OCI-LY7 (cell line): ENCODE data around the gene PSAP. TPM values are rescaled to one million over a fixed set of nuclear protein-coding genes. Genes with fewer than 3 reads are reported as not detected.

Experiments
- BruUV-seq: library from RNA; stranded (reverse); fragments of 400-500 nt; replicated peaks from 2 replicates; lab custom pipeline; 2021; lab: Mats Ljungman, UMichigan
- CTCF ChIA-PET: fragments of 300-600 bp; sonication (Branson Sonifier 250); formaldehyde crosslinking; loops from one replicate; lab custom pipeline; 2022; ENCODE audit warnings: antibody characterized with exemption; ENCODE audit not compliant: unreplicated experiment; lab: Charles Lee
- POLR2A ChIA-PET: fragments of 300-600 bp; sonication (Branson Sonifier 250); formaldehyde crosslinking; loops from one replicate; lab custom pipeline; 2022; ENCODE audit warnings: antibody characterized with exemption; lab: Charles Lee
- DNase-seq: peaks from one replicate; pipeline ENCODE4 v3.0.0-alpha.2; 2015; ENCODE audit warnings: low spot score
- H2AFZ ChIP-seq: fragments of 200-600 bp; sonication (generic), shearing (Covaris generic); 2 replicates; pipeline ENCODE4 v1.6.1; 2014; ENCODE audit warnings: mild to moderate bottlenecking, antibody characterized with exemption, low read length, moderate library complexity
- H3K27ac ChIP-seq: fragments of 200-600 bp; sonication (generic); 2 replicates; pipeline ENCODE4 v1.5.1; 2014; ENCODE audit warnings: mixed run types, low read depth, mild to moderate bottlenecking, moderate library complexity, low read length, inconsistent platforms; ENCODE audit not compliant: poor library complexity, severe bottlenecking
- H3K36me3 ChIP-seq: fragments of 200-600 bp; sonication (generic); 2 replicates; pipeline ENCODE4 v1.6.1; 2014; ENCODE audit warnings: mild to moderate bottlenecking, antibody characterized with exemption, low read length, moderate library complexity, mixed read lengths; ENCODE audit not compliant: insufficient read depth
- H3K4me1 ChIP-seq: fragments of 200-600 bp; sonication (generic); 2 replicates; pipeline ENCODE4 v1.5.1; 2014; ENCODE audit warnings: mild to moderate bottlenecking, low read length; ENCODE audit not compliant: insufficient read depth, poor library complexity, severe bottlenecking
- H3K4me2 ChIP-seq: fragments of 200-600 bp; sonication (generic); 2 replicates; pipeline ENCODE4 v1.6.1; 2014; ENCODE audit warnings: mild to moderate bottlenecking, low read length
- H3K4me3 ChIP-seq: fragments of 200-600 bp; sonication (generic); 2 replicates; pipeline ENCODE4 v1.5.1; 2014; ENCODE audit warnings: mild to moderate bottlenecking, low read depth, low read length; ENCODE audit not compliant: poor library complexity, severe bottlenecking
- H3K79me2 ChIP-seq: fragments of 200-600 bp; sonication (generic); 2 replicates; pipeline ENCODE4 v1.6.1; 2016; ENCODE audit warnings: low read depth, mild to moderate bottlenecking, low read length, moderate library complexity, mixed read lengths; ENCODE audit not compliant: insufficient read depth
- H3K9me2 ChIP-seq: fragments of 200-600 bp; sonication (generic); 2 replicates; pipeline ENCODE4 v1.6.1; 2016; ENCODE audit warnings: mild to moderate bottlenecking, low read length, mixed read lengths; ENCODE audit not compliant: insufficient read depth
- H3K9me3 ChIP-seq: fragments of 200-600 bp; sonication (generic); 2 replicates; pipeline ENCODE4 v1.6.1; 2014; ENCODE audit warnings: mild to moderate bottlenecking, mixed run types, low read length, mixed read lengths
- H4K20me1 ChIP-seq: fragments of 200-600 bp; sonication (generic); 2 replicates; pipeline ENCODE4 v1.6.1; 2014; ENCODE audit warnings: mild to moderate bottlenecking, antibody characterized with exemption, low read length, moderate library complexity, mixed read lengths; ENCODE audit not compliant: insufficient read depth
- CTCF ChIP-seq: fragments of 200-600 bp; sonication (generic); conservative IDR thresholded peaks from 2 replicates; pipeline ENCODE4 v1.5.1; 2014; ENCODE audit warnings: mild to moderate bottlenecking, antibody characterized with exemption, low read length, moderate library complexity, mixed read lengths
- EZH2phosphoT487 ChIP-seq: fragments of 200-600 bp; sonication (generic); IDR thresholded peaks from 2 replicates; pipeline ENCODE4 v1.6.1; 2018; ENCODE audit warnings: low read depth, borderline replicate concordance, mild to moderate bottlenecking, mixed run types, antibody characterized with exemption, low read length, moderate library complexity, mixed read lengths
- intact Hi-C: fragments of 100-400 bp; cut with micrococcal nuclease; formaldehyde crosslinking; loops from one replicate; pipeline ENCODE4 v1.10.0; 2022; ENCODE audit not compliant: unreplicated experiment
- total RNA-seq, 2 experiments: library from RNA; depleted of rRNA in 1 of 2; stranded (reverse); fragments of >200 nt in 1 of 2; shearing (Covaris generic) in 1 of 2; gene quantifications; 2 replicates each; pipeline ENCODE4 v1.2.3, GENCODE V29; 2014 to 2022

The PSAP gene
- total RNA-seq, 2 experiments from 2014 or later, result 163 to 200 TPM

- H2AFZ ChIP-seq, result no peak overlapping the region
- no peak overlapping the region for H3K4me3 ChIP-seq
- BruUV-seq, result no TSS peak
- no peak overlapping the region for H3K4me2 ChIP-seq
- H3K9me2 ChIP-seq, result no peaks in the 10 kb centered on the region
- H3K27ac ChIP-seq, result no peak overlapping the region
- H3K79me2 ChIP-seq, result no peaks in the 10 kb centered on the region
- ChIA-PET CTCF (no interaction called here), POLR2A (no interaction called here)
- no peak for TF ChIP-seq CTCF
- TF ChIP-seq EZH2phosphoT487, result no peak
- no peaks in the 10 kb centered on the region for H3K36me3 ChIP-seq
- no peaks in the 10 kb centered on the region for H3K9me3 ChIP-seq
- DNase-seq, result no peak
- H3K4me1 ChIP-seq, result peaks cover 60% of the 10 kb centered on the region
- intact Hi-C loops, result loop anchor here (5.0 kb wide), 1 partner anchor 59 kb away; no protein-coding TSS in a partner anchor
- H4K20me1 ChIP-seq, result no peaks in the 10 kb centered on the region
Measured at GRCh38 chr10:71771204-71771603, 79.8 kb downstream of the PSAP start.

- ChIA-PET CTCF (interaction anchor here (0.7 kb wide), 1 partner anchor 42 kb away, joined by 3 read pairs; no protein-coding TSS in a partner anchor), POLR2A (no interaction called here)
- DNase-seq, result no peak
- Histone ChIP-seq H3K4me3 (no peak overlapping the region), H2AFZ (no peak overlapping the region), H3K4me1 (peaks cover 56% of the 10 kb centered on the region), H3K9me2 (no peaks in the 10 kb centered on the region), H4K20me1 (no peaks in the 10 kb centered on the region), H3K79me2 (no peaks in the 10 kb centered on the region), H3K36me3 (no peaks in the 10 kb centered on the region), H3K4me2 (no peak overlapping the region), H3K27ac (no peak overlapping the region), H3K9me3 (no peaks in the 10 kb centered on the region)
- intact Hi-C loops, result loop anchor here (5.0 kb wide), 1 partner anchor 58 kb away; no protein-coding TSS in a partner anchor
- no TSS peak for BruUV-seq
- TF ChIP-seq EZH2phosphoT487 (no peak), CTCF (no peak)
Measured at GRCh38 chr10:71770789-71771188, 80.3 kb downstream of the PSAP start.

GRCh38 chr10:71770255-71770654 is 80.8 kb downstream of the PSAP start:
- H3K4me3 ChIP-seq, result no peak overlapping the region
- POLR2A ChIA-PET, result interaction anchor here (0.9 kb wide), 1 partner anchor 22 kb away, joined by 3 read pairs; no protein-coding TSS in a partner anchor
- intact Hi-C loops, result loop anchor here (5.0 kb wide), 1 partner anchor 58 kb away; no protein-coding TSS in a partner anchor
- H3K27ac ChIP-seq, result no peak overlapping the region
- H3K36me3 ChIP-seq, result no peaks in the 10 kb centered on the region
- no peak overlapping the region for H2AFZ ChIP-seq
- no peak overlapping the region for H3K4me2 ChIP-seq
- no peak for DNase-seq
- TF ChIP-seq EZH2phosphoT487 (no peak), CTCF (no peak)
- H3K9me3 ChIP-seq, result no peaks in the 10 kb centered on the region
- no peaks in the 10 kb centered on the region for H3K9me2 ChIP-seq
- BruUV-seq, result no TSS peak
- H3K79me2 ChIP-seq, result no peaks in the 10 kb centered on the region
- no peaks in the 10 kb centered on the region for H4K20me1 ChIP-seq
- peaks cover 51% of the 10 kb centered on the region for H3K4me1 ChIP-seq
- CTCF ChIA-PET, result interaction anchor here (0.7 kb wide), 1 partner anchor 42 kb away, joined by 3 read pairs; no protein-coding TSS in a partner anchor
